GM10266 (cell line): ENCODE measurements around the gene THADA.

Source experiments
- DNase-seq: peaks from one replicate; pipeline ENCODE4 v3.0.0; 2012; ENCODE audit errors: extremely low spot score
- TF ChIP-seq, protein P1 (sequence below): IDR thresholded peaks from 2 replicates; pipeline ENCODE4 v1.5.1; 2012; ENCODE audit warnings: mild to moderate bottlenecking, low read depth; ENCODE audit not compliant: control insufficient read depth, insufficient read depth; ENCODE audit errors: missing control alignments

THADA gene

DNA sequence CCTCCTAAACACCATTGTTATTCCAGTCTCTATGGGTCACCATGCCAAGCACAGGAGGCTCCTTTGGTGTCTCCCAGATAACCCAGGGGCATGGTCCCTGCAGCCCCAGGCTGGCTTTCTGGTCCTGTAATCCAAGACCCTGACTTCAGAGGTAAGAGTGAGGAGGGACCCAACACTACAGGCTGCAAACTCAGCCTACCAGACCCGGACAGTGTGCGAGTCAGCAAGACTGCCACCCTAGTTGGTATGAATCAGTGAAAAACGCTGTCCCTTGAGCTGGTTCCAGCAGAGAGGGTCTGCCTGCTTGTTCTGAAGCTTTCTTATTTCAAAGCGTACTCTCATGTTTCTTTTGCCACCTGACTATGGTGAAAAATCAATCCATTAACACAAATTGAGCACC lies 321.8 kb downstream of the THADA start:
- TF ChIP-seq, protein P1, sequence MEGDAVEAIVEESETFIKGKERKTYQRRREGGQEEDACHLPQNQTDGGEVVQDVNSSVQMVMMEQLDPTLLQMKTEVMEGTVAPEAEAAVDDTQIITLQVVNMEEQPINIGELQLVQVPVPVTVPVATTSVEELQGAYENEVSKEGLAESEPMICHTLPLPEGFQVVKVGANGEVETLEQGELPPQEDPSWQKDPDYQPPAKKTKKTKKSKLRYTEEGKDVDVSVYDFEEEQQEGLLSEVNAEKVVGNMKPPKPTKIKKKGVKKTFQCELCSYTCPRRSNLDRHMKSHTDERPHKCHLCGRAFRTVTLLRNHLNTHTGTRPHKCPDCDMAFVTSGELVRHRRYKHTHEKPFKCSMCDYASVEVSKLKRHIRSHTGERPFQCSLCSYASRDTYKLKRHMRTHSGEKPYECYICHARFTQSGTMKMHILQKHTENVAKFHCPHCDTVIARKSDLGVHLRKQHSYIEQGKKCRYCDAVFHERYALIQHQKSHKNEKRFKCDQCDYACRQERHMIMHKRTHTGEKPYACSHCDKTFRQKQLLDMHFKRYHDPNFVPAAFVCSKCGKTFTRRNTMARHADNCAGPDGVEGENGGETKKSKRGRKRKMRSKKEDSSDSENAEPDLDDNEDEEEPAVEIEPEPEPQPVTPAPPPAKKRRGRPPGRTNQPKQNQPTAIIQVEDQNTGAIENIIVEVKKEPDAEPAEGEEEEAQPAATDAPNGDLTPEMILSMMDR = no peak
- no peak for DNase-seq

GRCh38 chr2:43273529-43273928 lies 322.3 kb downstream of the THADA start:
- no peak for DNase-seq
- TF ChIP-seq, protein P1 = no peak

GRCh38 chr2:43270930-43271615 lies 324.8 kb downstream of the THADA start:
- DNase-seq = no peak
- TF ChIP-seq, protein P1 = no peak

- TF ChIP-seq, protein P1 = no peak
These were observed 325.4 kb downstream of the THADA start for GRCh38 chr2:43270461-43270860.

GRCh38 chr2:43269706-43270105 lies 326.1 kb downstream of the THADA start:
- TF ChIP-seq, protein P1 = no peak

More at GRCh38 chr2:43270461-43270860, 325.4 kb downstream of the THADA start:
- DNase-seq = no peak

GRCh38 chr2:43269074-43269572 lies 326.7 kb downstream of the THADA start:
- TF ChIP-seq, protein P1 = no peak
- DNase-seq = no peak

More at GRCh38 chr2:43269706-43270105, 326.1 kb downstream of the THADA start:
- DNase-seq = no peak
